NCI-H1930 (cell line): ENCODE measurements around the gene SPTA1.

ENCODE experiments used
- DNase-seq, 2 experiments: peaks; one replicate each; lab custom pipeline; 2025; lab: John Stamatoyannopoulos, UW

SPTA1 gene

DNA sequence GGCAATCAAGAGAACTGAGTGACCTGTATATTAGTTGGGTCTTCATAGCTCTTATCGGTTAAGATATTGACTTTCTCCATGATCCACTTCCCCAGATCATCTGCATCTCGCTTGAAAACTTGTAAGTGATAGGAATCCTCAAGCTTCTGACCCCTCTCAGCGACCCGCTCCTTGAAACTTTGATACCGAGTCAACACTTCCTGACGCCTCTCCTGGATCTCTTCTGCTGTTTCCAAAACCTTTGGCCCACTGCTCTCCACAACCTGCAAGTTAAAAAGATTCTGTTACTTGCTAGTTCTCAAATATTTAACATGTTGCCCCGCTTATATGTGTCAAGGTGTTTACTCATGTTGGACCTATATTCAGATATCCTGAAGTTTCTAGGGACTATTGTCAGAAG, 1.4 kb downstream of the SPTA1 start:
- DNase-seq = no peak

- no peak for DNase-seq
These were observed 4.9 kb downstream of the SPTA1 start for GRCh38 chr1:158681606-158682005.

- DNase-seq = no peak
These were observed 7.2 kb downstream of the SPTA1 start for GRCh38 chr1:158679289-158679688.

- no peak for DNase-seq
These were observed 10.8 kb downstream of the SPTA1 start for GRCh38 chr1:158675563-158676323.

DNA sequence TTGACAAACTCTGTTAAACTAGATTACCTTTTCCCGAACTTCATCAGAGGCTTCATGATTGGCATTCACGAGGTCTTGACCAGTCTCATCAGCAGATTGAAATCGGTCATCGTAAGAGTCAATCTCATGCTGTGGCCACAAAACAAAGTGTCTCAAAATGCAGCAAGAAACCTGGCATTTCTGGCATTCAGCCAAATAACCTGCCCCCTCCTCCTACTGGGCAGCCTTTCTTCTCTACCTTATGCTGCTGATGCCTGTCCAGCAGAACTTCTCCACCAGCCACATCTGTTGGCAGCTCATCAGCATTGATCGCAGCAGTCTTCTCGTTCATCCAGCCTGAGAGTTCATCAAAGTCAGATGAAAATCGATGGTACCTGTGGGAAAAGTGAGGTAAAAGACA, 12.2 kb downstream of the SPTA1 start:
- DNase-seq = no peak

DNA sequence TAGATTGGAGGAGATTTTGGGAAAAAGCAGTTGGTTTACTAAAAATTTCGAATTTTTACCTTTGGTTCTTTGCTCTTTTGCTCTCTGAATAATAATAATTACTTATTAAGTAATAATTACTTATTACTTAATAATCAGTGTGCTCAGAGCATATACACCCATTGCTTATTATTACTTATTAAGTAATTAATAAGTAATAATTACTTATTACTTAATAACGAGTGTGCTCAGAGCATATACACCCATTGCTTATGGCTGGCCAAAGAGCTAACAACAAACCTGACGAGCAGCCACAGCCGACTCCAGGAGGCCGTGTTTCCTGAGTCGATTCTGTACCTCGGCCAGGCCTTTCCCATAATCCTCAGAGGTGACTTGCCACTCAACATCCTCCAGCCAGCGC, 20.5 kb downstream of the SPTA1 start:
- DNase-seq = no peak

DNA sequence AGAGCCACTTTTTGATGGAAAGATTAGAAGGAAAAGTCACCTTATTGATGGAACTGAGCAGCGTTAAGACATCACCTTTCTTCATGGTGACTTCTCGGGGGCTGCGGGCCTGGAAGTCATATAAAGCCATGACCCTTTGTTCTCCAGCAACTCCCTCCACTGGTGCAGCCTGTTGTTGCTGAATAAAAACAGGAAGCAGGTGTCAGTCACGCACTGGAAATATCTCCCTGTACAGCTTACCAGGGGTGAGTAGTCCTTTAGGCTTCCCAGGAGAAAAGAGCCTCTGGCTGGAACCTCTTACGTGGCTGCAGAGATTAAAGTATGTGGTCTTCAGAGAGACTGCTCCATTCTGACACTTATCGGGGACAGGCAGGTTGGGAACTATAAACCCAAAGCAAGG, 31.9 kb downstream of the SPTA1 start:
- no peak for DNase-seq

- DNase-seq = no peak
These were observed 32.4 kb downstream of the SPTA1 start for GRCh38 chr1:158654086-158654485.

DNA sequence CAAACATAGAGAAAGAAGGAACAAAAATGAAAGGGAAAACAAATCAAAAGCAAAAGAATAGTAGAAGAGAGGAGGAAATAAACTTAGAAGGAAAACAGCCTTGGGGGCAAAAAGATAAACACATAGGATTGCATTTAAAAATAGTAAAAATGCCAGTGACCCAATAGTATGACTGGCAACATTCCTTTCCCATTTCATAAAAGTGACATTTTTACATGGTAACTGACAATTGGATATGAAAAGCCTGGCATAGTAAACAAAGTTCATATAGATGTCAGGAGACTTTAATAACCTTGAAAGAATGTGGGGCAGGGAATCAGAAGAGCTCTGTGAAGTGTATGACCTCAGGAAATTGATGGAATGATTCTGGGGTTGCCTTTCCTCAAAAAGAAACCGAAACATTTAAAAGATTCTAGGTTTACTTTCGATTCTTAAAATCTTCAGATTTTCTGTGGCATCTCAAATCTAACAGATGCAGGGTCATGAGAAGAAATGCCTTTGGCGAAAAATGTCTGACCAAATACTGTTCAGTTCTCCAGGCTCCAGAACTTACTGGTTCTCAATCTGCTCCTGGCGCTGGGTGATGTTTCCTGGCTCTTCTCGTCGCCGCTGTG, 33.7 kb downstream of the SPTA1 start:
- no peak for DNase-seq

- no peak for DNase-seq
These were observed 37.5 kb downstream of the SPTA1 start for GRCh38 chr1:158649052-158649451.

- no peak for DNase-seq
These were observed 40.0 kb downstream of the SPTA1 start for GRCh38 chr1:158646465-158646864.

GRCh38 chr1:158644449-158644848, 42.1 kb downstream of the SPTA1 start:
- DNase-seq = no peak

- no peak for DNase-seq
These were observed 47.6 kb downstream of the SPTA1 start for GRCh38 chr1:158638904-158639303.

DNA sequence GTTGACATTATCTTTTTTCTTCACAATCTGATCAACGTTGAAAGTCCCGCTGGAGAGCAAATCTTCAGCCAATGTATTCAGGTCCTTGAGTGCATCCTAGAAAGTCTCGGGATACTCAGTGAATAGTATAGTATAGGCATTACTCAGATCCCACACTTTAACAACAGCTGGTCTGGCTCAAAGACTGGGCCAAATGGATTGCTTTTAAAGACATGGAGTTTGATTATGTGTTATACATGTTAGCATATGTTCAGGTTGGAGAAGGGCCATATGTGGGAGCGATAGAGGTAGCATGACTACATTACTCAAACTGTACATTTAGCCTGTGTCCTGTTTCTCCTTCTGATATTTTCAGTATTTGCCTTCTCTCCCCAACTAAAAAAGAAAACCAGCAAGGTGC, 48.4 kb downstream of the SPTA1 start:
- no peak for DNase-seq

DNA sequence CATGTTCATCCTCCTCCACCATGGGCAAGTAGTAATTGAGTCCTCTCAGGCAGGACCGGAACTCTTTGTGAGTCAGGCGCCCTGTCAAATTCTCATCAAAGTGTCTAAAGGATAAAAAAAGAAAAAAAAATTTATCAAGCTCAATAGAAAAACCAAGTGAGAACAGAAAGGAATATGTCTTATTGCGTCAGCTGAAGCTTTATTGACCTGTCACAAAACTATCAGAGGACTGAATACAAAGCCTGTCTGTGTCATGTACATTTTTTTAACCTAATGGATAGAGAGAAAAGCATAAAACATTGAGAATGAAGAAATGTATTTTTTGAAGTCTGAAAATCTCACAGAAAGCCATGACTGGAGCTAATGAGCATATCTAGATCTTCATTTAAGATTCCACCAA, 72.8 kb downstream of the SPTA1 start:
- DNase-seq = no peak

GRCh38 chr1:158611916-158612315, 74.6 kb downstream of the SPTA1 start:
- DNase-seq = no peak

- no peak for DNase-seq
These were observed 79.2 kb downstream of the SPTA1 start for GRCh38 chr1:158607296-158607695.

- no peak for DNase-seq
These were observed 81.5 kb downstream of the SPTA1 start, which contains the start of gene OR10Z1 for GRCh38 chr1:158604968-158605367. TSS of gene OR10Z1 (plus strand) at chr1:158605268. CDS start at chr1:158606439, 1,171 bp downstream.

DNA sequence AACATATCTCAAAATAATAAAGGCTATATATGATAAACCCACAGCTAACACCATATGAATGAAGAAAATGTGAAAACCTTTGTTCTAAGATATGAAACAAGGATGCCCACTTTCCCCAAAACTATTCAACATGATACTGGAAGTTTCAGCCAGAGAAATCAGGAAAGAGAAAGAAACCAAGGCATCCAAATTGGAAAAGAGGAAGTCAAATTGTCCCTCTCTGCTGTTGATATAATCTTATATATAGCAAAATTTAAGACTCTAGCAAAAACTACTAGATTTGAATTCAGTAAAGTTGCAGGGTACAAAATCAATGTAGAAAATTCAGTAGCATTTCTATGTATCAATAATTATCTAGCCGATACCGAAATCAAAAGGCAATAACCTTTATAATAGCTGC, 85.8 kb downstream of the SPTA1 start:
- DNase-seq = no peak

DNA sequence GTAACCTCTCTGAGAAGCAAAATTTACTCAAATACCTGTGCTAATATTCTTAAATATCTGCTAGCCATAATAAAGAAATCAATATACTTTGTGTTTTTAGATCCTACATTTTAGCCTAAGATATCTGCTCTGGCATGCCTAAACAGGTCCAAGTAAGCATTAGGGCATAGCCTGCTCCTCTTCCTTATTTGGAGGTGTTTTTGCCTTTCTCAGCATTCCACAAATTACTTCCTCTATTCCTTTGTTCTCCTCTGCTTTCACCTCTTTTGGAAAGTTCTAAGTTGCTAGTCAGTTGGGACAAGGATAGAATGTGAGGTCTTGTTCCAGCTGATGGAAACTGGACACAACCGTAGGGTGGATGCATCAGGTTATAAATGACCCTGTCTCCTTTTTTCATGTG, 99.6 kb downstream of the SPTA1 start:
- DNase-seq = no peak

GRCh38 chr1:158583962-158584361, 102.6 kb downstream of the SPTA1 start:
- DNase-seq = no peak

GRCh38 chr1:158579733-158580132, 106.8 kb downstream of the SPTA1 start, which contains the start of gene OR10X1:
TSS of gene OR10X1 (minus strand) at chr1:158579899. CDS start at chr1:158579899, 0 bp downstream.
- DNase-seq = no peak

DNA sequence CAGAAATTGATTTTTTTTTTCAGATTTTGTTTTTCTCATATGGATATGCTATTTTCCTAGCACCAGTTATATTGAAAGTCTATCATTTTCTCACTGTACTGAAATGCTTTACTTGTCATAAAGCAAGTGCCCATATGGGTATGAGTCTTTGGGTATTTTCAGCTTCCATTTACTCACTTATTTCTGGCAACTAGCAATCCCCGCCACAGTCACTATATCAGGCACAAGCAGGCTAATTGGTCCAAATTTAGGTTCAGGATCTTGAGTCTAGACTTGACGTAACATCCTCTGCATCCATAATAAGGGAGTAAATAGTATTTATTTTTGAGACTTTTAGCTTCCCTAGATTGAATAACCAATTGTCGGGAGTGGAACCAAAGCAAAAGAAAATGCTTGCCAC, 109.0 kb downstream of the SPTA1 start:
- no peak for DNase-seq

DNA sequence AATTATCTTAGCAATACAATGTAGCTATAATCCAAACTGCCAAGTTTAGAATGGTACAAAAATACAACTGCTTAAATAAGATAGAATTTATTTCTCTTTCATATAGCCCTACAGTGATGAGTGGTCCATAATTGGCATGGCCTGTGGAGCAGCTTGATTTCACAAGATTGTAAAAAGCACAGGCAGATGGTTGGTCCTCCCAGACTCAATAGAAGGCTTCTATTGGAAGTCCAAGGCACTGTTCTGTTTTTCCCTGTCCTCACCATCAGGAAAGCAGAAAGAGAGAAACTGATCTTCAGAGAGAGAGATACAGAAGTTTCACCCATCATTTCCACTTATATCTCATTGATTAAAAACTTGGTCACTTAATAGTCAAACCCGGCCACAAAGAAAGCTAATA, 114.3 kb downstream of the SPTA1 start:
- DNase-seq = no peak
